ENCODE results near the gene ACTL9.

ACTL9 gene

GRCh38 chr19:8688930-8689329, 9.7 kb downstream of the ACTL9 start:
- DNase-seq (ENCODE audit: extremely low spot score, insufficient read length, low read depth): no peak
- no peak for FAIRE-seq

GRCh38 chr19:8686549-8686948, 12.0 kb downstream of the ACTL9 start:
- no peak for FAIRE-seq
- no peak for DNase-seq (ENCODE audit: extremely low spot score, insufficient read length, low read depth)

GRCh38 chr19:8684001-8684902, 14.3 kb downstream of the ACTL9 start:
- FAIRE-seq (no peak), DNase-seq (ENCODE audit: extremely low spot score, insufficient read length, low read depth) (no peak)

- FAIRE-seq: no peak
Measured at GRCh38 chr19:8682931-8683330, 15.7 kb downstream of the ACTL9 start.

GRCh38 chr19:8682472-8682871, 16.1 kb downstream of the ACTL9 start:
- FAIRE-seq (no peak), DNase-seq (ENCODE audit: extremely low spot score, insufficient read length, low read depth) (no peak)

More at GRCh38 chr19:8682931-8683330, 15.7 kb downstream of the ACTL9 start:
- no peak for DNase-seq (ENCODE audit: extremely low spot score, insufficient read length, low read depth)

GRCh38 chr19:8681345-8682029, 17.1 kb downstream of the ACTL9 start:
- DNase-seq (ENCODE audit: extremely low spot score, insufficient read length, low read depth): no peak
- no peak for FAIRE-seq

GRCh38 chr19:8680676-8681344, 17.8 kb downstream of the ACTL9 start:
- DNase-seq (ENCODE audit: extremely low spot score, insufficient read length, low read depth): no peak
- no peak for FAIRE-seq

GRCh38 chr19:8678244-8678807, 20.3 kb downstream of the ACTL9 start:
- FAIRE-seq (no peak), DNase-seq (ENCODE audit: extremely low spot score, insufficient read length, low read depth) (no peak)

GRCh38 chr19:8675066-8675465, 23.5 kb downstream of the ACTL9 start:
- FAIRE-seq: no peak
- DNase-seq (ENCODE audit: extremely low spot score, insufficient read length, low read depth): no peak

- DNase-seq (ENCODE audit: extremely low spot score, insufficient read length, low read depth) (no peak), FAIRE-seq (no peak)
Measured at GRCh38 chr19:8673276-8673891, 25.2 kb downstream of the ACTL9 start.

GRCh38 chr19:8666814-8667405, 31.7 kb downstream of the ACTL9 start:
- DNase-seq (ENCODE audit: extremely low spot score, insufficient read length, low read depth) (no peak), FAIRE-seq (no peak)

GRCh38 chr19:8665468-8666213, 33.0 kb downstream of the ACTL9 start:
- DNase-seq (ENCODE audit: extremely low spot score, insufficient read length, low read depth): no peak
- no peak for FAIRE-seq

GRCh38 chr19:8664671-8665057, 33.9 kb downstream of the ACTL9 start:
- no peak for FAIRE-seq
- DNase-seq (ENCODE audit: extremely low spot score, insufficient read length, low read depth): no peak

- no peak for FAIRE-seq
Measured at GRCh38 chr19:8663920-8664670, 34.5 kb downstream of the ACTL9 start.

GRCh38 chr19:8662263-8662662, 36.3 kb downstream of the ACTL9 start:
- no peak for FAIRE-seq
- DNase-seq (ENCODE audit: extremely low spot score, insufficient read length, low read depth): no peak

More at GRCh38 chr19:8663920-8664670, 34.5 kb downstream of the ACTL9 start:
- DNase-seq (ENCODE audit: extremely low spot score, insufficient read length, low read depth): no peak

GRCh38 chr19:8659905-8660304, 38.7 kb downstream of the ACTL9 start:
- no peak for FAIRE-seq
- no peak for DNase-seq (ENCODE audit: extremely low spot score, insufficient read length, low read depth)

- FAIRE-seq: no peak
- DNase-seq (ENCODE audit: extremely low spot score, insufficient read length, low read depth): no peak
Measured at GRCh38 chr19:8657869-8658268, 40.7 kb downstream of the ACTL9 start.

- FAIRE-seq (no peak), DNase-seq (ENCODE audit: extremely low spot score, insufficient read length, low read depth) (no peak)
Measured at GRCh38 chr19:8655340-8655709, 43.3 kb downstream of the ACTL9 start.

Data from GM18507 (cell line).